MM.1S (cell line): ENCODE data around the gene RPAP2.

Experiments
- EZH2phosphoT487 ChIP-seq: fragments of 300-600 bp; sonication (generic); IDR thresholded peaks from 2 replicates; pipeline ENCODE4 v1.6.1; 2018; ENCODE audit warnings: antibody characterized with exemption, low read length
- TF ChIP-seq, protein P1 (sequence below): fragments of 300-600 bp; sonication (generic); IDR thresholded peaks from 2 replicates; pipeline ENCODE4 v1.5.1; 2016; ENCODE audit warnings: antibody characterized with exemption, low read length, mixed read lengths

DNA sequence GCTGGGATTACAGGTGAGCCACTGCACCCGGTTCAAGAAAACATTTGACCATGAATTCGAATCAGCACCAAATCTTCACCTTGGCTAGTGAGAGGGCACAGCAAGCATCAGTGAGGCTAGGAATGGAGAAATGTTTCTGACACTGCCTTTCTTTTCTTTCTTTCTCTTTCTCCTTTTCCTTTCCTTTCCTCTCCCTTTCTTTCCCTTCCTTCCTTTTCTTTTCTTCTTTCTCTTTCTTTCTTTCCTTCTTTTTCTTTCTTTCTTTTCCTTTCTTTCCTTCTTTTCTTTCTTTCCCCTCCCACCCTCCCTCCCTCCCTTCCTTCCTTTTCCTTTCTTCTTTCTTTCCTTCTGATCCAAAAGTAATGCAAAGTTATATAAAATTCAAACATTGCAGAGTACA, 147.0 kb downstream of the RPAP2 start:
- TF ChIP-seq, protein P1, sequence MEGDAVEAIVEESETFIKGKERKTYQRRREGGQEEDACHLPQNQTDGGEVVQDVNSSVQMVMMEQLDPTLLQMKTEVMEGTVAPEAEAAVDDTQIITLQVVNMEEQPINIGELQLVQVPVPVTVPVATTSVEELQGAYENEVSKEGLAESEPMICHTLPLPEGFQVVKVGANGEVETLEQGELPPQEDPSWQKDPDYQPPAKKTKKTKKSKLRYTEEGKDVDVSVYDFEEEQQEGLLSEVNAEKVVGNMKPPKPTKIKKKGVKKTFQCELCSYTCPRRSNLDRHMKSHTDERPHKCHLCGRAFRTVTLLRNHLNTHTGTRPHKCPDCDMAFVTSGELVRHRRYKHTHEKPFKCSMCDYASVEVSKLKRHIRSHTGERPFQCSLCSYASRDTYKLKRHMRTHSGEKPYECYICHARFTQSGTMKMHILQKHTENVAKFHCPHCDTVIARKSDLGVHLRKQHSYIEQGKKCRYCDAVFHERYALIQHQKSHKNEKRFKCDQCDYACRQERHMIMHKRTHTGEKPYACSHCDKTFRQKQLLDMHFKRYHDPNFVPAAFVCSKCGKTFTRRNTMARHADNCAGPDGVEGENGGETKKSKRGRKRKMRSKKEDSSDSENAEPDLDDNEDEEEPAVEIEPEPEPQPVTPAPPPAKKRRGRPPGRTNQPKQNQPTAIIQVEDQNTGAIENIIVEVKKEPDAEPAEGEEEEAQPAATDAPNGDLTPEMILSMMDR: no peak
- no peak for TF ChIP-seq EZH2phosphoT487
